T-helper 1 cell treated with Interleukin-12 subunit alpha and Interleukin-12 subunit beta and Interleukin-4 antibody, amounts not matched to agents 30 μg/mL and 1 μg/mL, for 36 hours (primary cell): ENCODE data around the gene TOX3.

Experiments
- H3K27ac Mint-ChIP-seq: one replicate; pipeline ENCODE4 v1.8.0; 2021; ENCODE audit warnings: mild to moderate bottlenecking, mixed read lengths
- H3K27me3 Mint-ChIP-seq: one replicate; pipeline ENCODE4 v1.8.0; 2021; ENCODE audit warnings: low read depth, mixed read lengths
- H3K36me3 Mint-ChIP-seq: one replicate; pipeline ENCODE4 v1.8.0; 2021; ENCODE audit warnings: low read depth, mixed read lengths
- H3K4me1 Mint-ChIP-seq: one replicate; pipeline ENCODE4 v1.8.0; 2021; ENCODE audit warnings: low read depth, mixed read lengths
- H3K4me3 Mint-ChIP-seq: one replicate; pipeline ENCODE4 v1.8.0; 2021; ENCODE audit warnings: mild to moderate bottlenecking, moderate library complexity, mixed read lengths
- H3K9me3 Mint-ChIP-seq: one replicate; pipeline ENCODE4 v1.8.0; 2021; ENCODE audit warnings: mixed read lengths

Gene TOX3

GRCh38 chr16:52572656-52573055, 25.7 kb upstream of the TOX3 start:
- no peaks in the 10 kb centered on the region for H3K36me3 Mint-ChIP-seq
- no peak overlapping the region for H3K27ac Mint-ChIP-seq
- no peaks in the 10 kb centered on the region for H3K27me3 Mint-ChIP-seq
- peaks cover 9% of the 10 kb centered on the region for H3K9me3 Mint-ChIP-seq
- no peaks in the 10 kb centered on the region for H3K4me1 Mint-ChIP-seq
- H3K4me3 Mint-ChIP-seq = no peak overlapping the region

GRCh38 chr16:52570495-52571091, 23.6 kb upstream of the TOX3 start:
- no peak overlapping the region for H3K4me3 Mint-ChIP-seq
- no peaks in the 10 kb centered on the region for H3K27me3 Mint-ChIP-seq
- peaks cover 9% of the 10 kb centered on the region for H3K9me3 Mint-ChIP-seq
- H3K27ac Mint-ChIP-seq = no peak overlapping the region
- no peaks in the 10 kb centered on the region for H3K36me3 Mint-ChIP-seq
- H3K4me1 Mint-ChIP-seq = no peaks in the 10 kb centered on the region

GRCh38 chr16:52569701-52570100, 22.8 kb upstream of the TOX3 start:
- H3K4me1 Mint-ChIP-seq = no peaks in the 10 kb centered on the region
- H3K4me3 Mint-ChIP-seq = no peak overlapping the region

GRCh38 chr16:52568983-52569690, 22.2 kb upstream of the TOX3 start:
- Mint-ChIP-seq H3K9me3 (peaks cover 9% of the 10 kb centered on the region), H3K27ac (no peak overlapping the region), H3K4me3 (no peak overlapping the region), H3K4me1 (no peaks in the 10 kb centered on the region), H3K27me3 (no peaks in the 10 kb centered on the region), H3K36me3 (no peaks in the 10 kb centered on the region)

More at GRCh38 chr16:52569701-52570100, 22.8 kb upstream of the TOX3 start:
- no peaks in the 10 kb centered on the region for H3K27me3 Mint-ChIP-seq
- H3K9me3 Mint-ChIP-seq = peaks cover 9% of the 10 kb centered on the region
- no peak overlapping the region for H3K27ac Mint-ChIP-seq
- H3K36me3 Mint-ChIP-seq = no peaks in the 10 kb centered on the region

- Mint-ChIP-seq H3K27ac (no peak overlapping the region), H3K9me3 (peaks cover 9% of the 10 kb centered on the region), H3K4me1 (no peaks in the 10 kb centered on the region), H3K4me3 (no peak overlapping the region), H3K36me3 (no peaks in the 10 kb centered on the region), H3K27me3 (no peaks in the 10 kb centered on the region)
These were observed 21.6 kb upstream of the TOX3 start for GRCh38 chr16:52568495-52568894.

GRCh38 chr16:52567193-52567592, 20.2 kb upstream of the TOX3 start:
- H3K27ac Mint-ChIP-seq = no peak overlapping the region
- H3K27me3 Mint-ChIP-seq = no peaks in the 10 kb centered on the region
- H3K4me1 Mint-ChIP-seq = no peaks in the 10 kb centered on the region
- H3K4me3 Mint-ChIP-seq = no peak overlapping the region
- H3K36me3 Mint-ChIP-seq = no peaks in the 10 kb centered on the region
- peaks cover 6% of the 10 kb centered on the region for H3K9me3 Mint-ChIP-seq

- no peak overlapping the region for H3K4me3 Mint-ChIP-seq
- H3K27me3 Mint-ChIP-seq = no peaks in the 10 kb centered on the region
- H3K27ac Mint-ChIP-seq = no peak overlapping the region
- no peaks in the 10 kb centered on the region for H3K9me3 Mint-ChIP-seq
- no peaks in the 10 kb centered on the region for H3K36me3 Mint-ChIP-seq
- no peaks in the 10 kb centered on the region for H3K4me1 Mint-ChIP-seq
These were observed 17.0 kb upstream of the TOX3 start for GRCh38 chr16:52563767-52564611.

- Mint-ChIP-seq H3K4me1 (no peaks in the 10 kb centered on the region), H3K27ac (no peak overlapping the region), H3K27me3 (no peaks in the 10 kb centered on the region), H3K9me3 (no peaks in the 10 kb centered on the region), H3K4me3 (no peak overlapping the region), H3K36me3 (no peaks in the 10 kb centered on the region)
These were observed 15.8 kb upstream of the TOX3 start for GRCh38 chr16:52562770-52563169.

GRCh38 chr16:52561910-52562741, 15.2 kb upstream of the TOX3 start:
- no peaks in the 10 kb centered on the region for H3K9me3 Mint-ChIP-seq
- H3K4me3 Mint-ChIP-seq = no peak overlapping the region
- no peaks in the 10 kb centered on the region for H3K27me3 Mint-ChIP-seq
- H3K4me1 Mint-ChIP-seq = no peaks in the 10 kb centered on the region
- no peak overlapping the region for H3K27ac Mint-ChIP-seq
- H3K36me3 Mint-ChIP-seq = no peaks in the 10 kb centered on the region

- H3K36me3 Mint-ChIP-seq = no peaks in the 10 kb centered on the region
- no peaks in the 10 kb centered on the region for H3K27me3 Mint-ChIP-seq
- H3K27ac Mint-ChIP-seq = no peak overlapping the region
- no peak overlapping the region for H3K4me3 Mint-ChIP-seq
- H3K4me1 Mint-ChIP-seq = no peaks in the 10 kb centered on the region
- no peaks in the 10 kb centered on the region for H3K9me3 Mint-ChIP-seq
These were observed 11.5 kb upstream of the TOX3 start for GRCh38 chr16:52558448-52558847.

- H3K27ac Mint-ChIP-seq = no peak overlapping the region
- no peaks in the 10 kb centered on the region for H3K4me1 Mint-ChIP-seq
- H3K4me3 Mint-ChIP-seq = no peak overlapping the region
- no peaks in the 10 kb centered on the region for H3K9me3 Mint-ChIP-seq
- no peaks in the 10 kb centered on the region for H3K36me3 Mint-ChIP-seq
- H3K27me3 Mint-ChIP-seq = no peaks in the 10 kb centered on the region
These were observed 10.3 kb upstream of the TOX3 start for GRCh38 chr16:52557236-52557635.

- H3K27me3 Mint-ChIP-seq = no peaks in the 10 kb centered on the region
- H3K36me3 Mint-ChIP-seq = no peaks in the 10 kb centered on the region
- no peaks in the 10 kb centered on the region for H3K4me1 Mint-ChIP-seq
- H3K27ac Mint-ChIP-seq = no peak overlapping the region
- no peaks in the 10 kb centered on the region for H3K9me3 Mint-ChIP-seq
- no peak overlapping the region for H3K4me3 Mint-ChIP-seq
These were observed 9.1 kb upstream of the TOX3 start for GRCh38 chr16:52556083-52556482.

GRCh38 chr16:52555572-52555971, 8.6 kb upstream of the TOX3 start:
- Mint-ChIP-seq H3K36me3 (no peaks in the 10 kb centered on the region), H3K9me3 (no peaks in the 10 kb centered on the region), H3K4me3 (no peak overlapping the region), H3K4me1 (no peaks in the 10 kb centered on the region), H3K27me3 (no peaks in the 10 kb centered on the region), H3K27ac (no peak overlapping the region)

- H3K36me3 Mint-ChIP-seq = no peaks in the 10 kb centered on the region
- no peaks in the 10 kb centered on the region for H3K4me1 Mint-ChIP-seq
- no peak overlapping the region for H3K4me3 Mint-ChIP-seq
- peaks cover 3% of the 10 kb centered on the region for H3K27me3 Mint-ChIP-seq
- no peak overlapping the region for H3K27ac Mint-ChIP-seq
- no peaks in the 10 kb centered on the region for H3K9me3 Mint-ChIP-seq
These were observed 7.4 kb upstream of the TOX3 start for GRCh38 chr16:52554334-52554733.
